ENCODE measurements around the gene PFN3.
A peak's percentile ranks its signal among the peaks of the same experiment; 100 is the strongest.

The PFN3 gene

GRCh38 chr5:177399997-177400868 is at the start of gene PFN3:
Gene PFN3 (minus strand): TSS chr5:177400661. CDS start chr5:177400576, 85 bp downstream.
- DNase-seq = no peak

GRCh38 chr5:177449140-177450061 is 48.9 kb upstream of the PFN3 start:
- no peak for DNase-seq

- no peak for DNase-seq
Measured at GRCh38 chr5:177448244-177448950, 47.9 kb upstream of the PFN3 start.

- no peak for DNase-seq
Measured at GRCh38 chr5:177447611-177448243, 47.3 kb upstream of the PFN3 start.

- DNase-seq = peak; percentile 40
Measured at GRCh38 chr5:177447066-177447610, 46.7 kb upstream of the PFN3 start.

- DNase-seq = peak; percentile 40
Measured at GRCh38 chr5:177446200-177447065, 46.0 kb upstream of the PFN3 start, which contains the start of gene PRR7. Gene PRR7 (plus strand): TSS chr5:177446814. CDS start chr5:177455068, 8,254 bp downstream.

- DNase-seq = no peak
Measured at GRCh38 chr5:177445917-177446199, 45.4 kb upstream of the PFN3 start.

GRCh38 chr5:177445052-177445916 is 44.8 kb upstream of the PFN3 start:
- DNase-seq = no peak

- DNase-seq = no peak
Measured at GRCh38 chr5:177444106-177445051, 43.9 kb upstream of the PFN3 start.

GRCh38 chr5:177443144-177443983 is 42.9 kb upstream of the PFN3 start:
- no peak for DNase-seq

GRCh38 chr5:177442066-177442826 is 41.8 kb upstream of the PFN3 start:
- no peak for DNase-seq

GRCh38 chr5:177440990-177441780 is 40.7 kb upstream of the PFN3 start:
- no peak for DNase-seq

GRCh38 chr5:177440211-177440989 is 39.9 kb upstream of the PFN3 start:
- no peak for DNase-seq

- no peak for DNase-seq
Measured at GRCh38 chr5:177439518-177440053, 39.1 kb upstream of the PFN3 start.

- DNase-seq = no peak
Measured at GRCh38 chr5:177438468-177438867, 38.0 kb upstream of the PFN3 start.

Data from NCI-H510A treated with DMSO at 0.1 percent for 48 hours (cell line).